Measurements from ENCODE around the gene XPC. TPM values are rescaled to one million over a fixed set of nuclear protein-coding genes. Genes with fewer than 3 reads are reported as not detected.

XPC gene
- total RNA-seq, 1 experiment from 2014 or later = 57.2 TPM

- Histone ChIP-seq H3K27ac (ENCODE audit: low read depth, low read length, poor library complexity, severe bottlenecking) (no peak overlapping the region), H3K36me3 (ENCODE audit: insufficient read depth, low read length, poor library complexity, severe bottlenecking) (no peaks in the 10 kb centered on the region), H3K4me1 (ENCODE audit: insufficient read depth, low read length, poor library complexity, severe bottlenecking) (no peaks in the 10 kb centered on the region), H3K27me3 (replicated peaks; ENCODE audit: insufficient read depth, low read depth, low read length, poor library complexity) (no peaks in the 10 kb centered on the region), H3K4me3 (ENCODE audit: low read depth, low read length, poor library complexity, severe bottlenecking) (no peak overlapping the region), H3K9me3 (ENCODE audit: low read depth, low read length, poor library complexity, severe bottlenecking) (no peaks in the 10 kb centered on the region)
- intact Hi-C loops (cut with micrococcal nuclease; ENCODE audit: unreplicated experiment) = no loop called here
- no TSS peak for BruUV-seq (replicated peaks)
- ChIA-PET CTCF (no interaction called here), POLR2A (ENCODE audit: low non-redundant PET) (no interaction called here)
- TF ChIP-seq EZH2 (IDR thresholded peaks at IDR 0.05; ENCODE audit: borderline replicate concordance, low read depth, low read length, poor library complexity, severe bottlenecking) (no peak), CTCF (conservative IDR thresholded peaks at IDR 0.05; ENCODE audit: low read depth, low read length) (no peak)
- DNase-seq (ENCODE audit: low spot score) = no peak
Observed at GRCh38 chr3:14208977-14209394, 30.6 kb upstream of the XPC start.

GRCh38 chr3:14208168-14208567 is 29.8 kb upstream of the XPC start:
- H3K4me1 ChIP-seq (ENCODE audit: insufficient read depth, low read length, poor library complexity, severe bottlenecking) = no peaks in the 10 kb centered on the region
- no peaks in the 10 kb centered on the region for H3K27me3 ChIP-seq (replicated peaks; ENCODE audit: insufficient read depth, low read depth, low read length, poor library complexity)
- no TSS peak for BruUV-seq (replicated peaks)
- H3K4me3 ChIP-seq (ENCODE audit: low read depth, low read length, poor library complexity, severe bottlenecking) = no peak overlapping the region
- intact Hi-C loops (cut with micrococcal nuclease; ENCODE audit: unreplicated experiment) = no loop called here
- ChIA-PET POLR2A (ENCODE audit: low non-redundant PET) (no interaction called here), CTCF (no interaction called here)
- H3K9me3 ChIP-seq (ENCODE audit: low read depth, low read length, poor library complexity, severe bottlenecking) = no peaks in the 10 kb centered on the region
- no peak for TF ChIP-seq EZH2 (IDR thresholded peaks at IDR 0.05; ENCODE audit: borderline replicate concordance, low read depth, low read length, poor library complexity, severe bottlenecking)
- no peak for TF ChIP-seq CTCF (conservative IDR thresholded peaks at IDR 0.05; ENCODE audit: low read depth, low read length)
- DNase-seq (ENCODE audit: low spot score) = no peak
- no peaks in the 10 kb centered on the region for H3K36me3 ChIP-seq (ENCODE audit: insufficient read depth, low read length, poor library complexity, severe bottlenecking)
- H3K27ac ChIP-seq (ENCODE audit: low read depth, low read length, poor library complexity, severe bottlenecking) = no peak overlapping the region

GRCh38 chr3:14206548-14207177 is 28.3 kb upstream of the XPC start:
- TF ChIP-seq EZH2 (IDR thresholded peaks at IDR 0.05; ENCODE audit: borderline replicate concordance, low read depth, low read length, poor library complexity, severe bottlenecking) (no peak), CTCF (conservative IDR thresholded peaks at IDR 0.05; ENCODE audit: low read depth, low read length) (no peak)
- ChIA-PET POLR2A (ENCODE audit: low non-redundant PET) (no interaction called here), CTCF (no interaction called here)
- no peaks in the 10 kb centered on the region for H3K4me1 ChIP-seq (ENCODE audit: insufficient read depth, low read length, poor library complexity, severe bottlenecking)
- H3K27me3 ChIP-seq (replicated peaks; ENCODE audit: insufficient read depth, low read depth, low read length, poor library complexity) = no peaks in the 10 kb centered on the region
- no peaks in the 10 kb centered on the region for H3K9me3 ChIP-seq (ENCODE audit: low read depth, low read length, poor library complexity, severe bottlenecking)
- no peak overlapping the region for H3K4me3 ChIP-seq (ENCODE audit: low read depth, low read length, poor library complexity, severe bottlenecking)
- no peak overlapping the region for H3K27ac ChIP-seq (ENCODE audit: low read depth, low read length, poor library complexity, severe bottlenecking)
- no peaks in the 10 kb centered on the region for H3K36me3 ChIP-seq (ENCODE audit: insufficient read depth, low read length, poor library complexity, severe bottlenecking)
- no TSS peak for BruUV-seq (replicated peaks)
- intact Hi-C loops (cut with micrococcal nuclease; ENCODE audit: unreplicated experiment) = no loop called here
- DNase-seq (ENCODE audit: low spot score) = no peak
